Measurements from ENCODE around the gene TSPAN5. TPM values are rescaled to one million over a fixed set of nuclear protein-coding genes. Genes with fewer than 3 reads are reported as not detected.

Gene TSPAN5
- total RNA-seq, 3 donors from 2014 or later (not counting 1 experiment from before 2014, with no cell fraction given): 6.8 to 13.7 (median 11.4) TPM

DNA sequence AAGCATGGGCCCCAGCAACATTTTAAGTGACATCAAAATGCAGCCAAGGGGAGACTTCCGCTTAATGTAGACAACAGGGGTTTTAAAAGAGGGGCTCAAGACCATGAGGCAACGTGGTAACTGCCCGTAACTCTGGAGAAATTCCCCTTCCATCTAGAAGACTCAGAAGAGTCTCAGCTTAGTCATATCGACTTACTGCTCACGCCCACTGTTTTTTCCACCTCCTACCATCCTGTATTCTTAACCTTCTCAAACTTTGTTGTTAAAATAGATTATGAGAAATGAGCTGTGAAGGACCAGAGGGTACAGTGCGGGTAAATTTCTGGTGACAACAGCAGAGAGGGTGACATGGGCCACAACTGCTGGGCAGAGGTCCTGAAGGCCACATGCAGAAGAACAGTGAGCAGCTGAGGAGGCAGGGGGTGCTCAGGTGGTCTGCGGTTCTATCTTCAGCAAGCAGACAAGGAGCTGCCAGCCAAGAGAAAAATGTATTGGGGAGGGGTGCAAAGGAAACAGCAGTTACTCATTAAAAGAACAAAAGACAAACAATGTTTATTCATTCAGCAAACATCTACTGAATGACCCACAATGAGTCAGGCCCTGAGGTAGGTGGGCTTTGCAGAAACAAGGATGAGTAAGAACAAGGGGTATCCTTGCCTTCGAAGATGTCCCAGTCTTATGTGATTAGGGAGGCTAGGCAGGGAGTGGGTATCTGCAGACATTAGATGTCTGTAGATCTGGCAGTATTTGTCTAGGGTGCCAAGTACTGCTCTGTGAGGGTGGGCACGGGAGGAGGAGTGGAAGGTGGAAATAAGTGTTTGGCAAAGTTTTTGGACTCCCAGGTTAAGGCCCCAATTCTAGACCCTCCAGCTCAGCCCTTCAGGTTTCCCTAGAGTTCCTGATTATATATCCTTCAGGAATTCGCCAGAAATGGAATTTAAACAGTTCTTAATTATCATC, 175.3 kb downstream of the TSPAN5 start:
- peaks cover 3% of the 10 kb centered on the region for H3K36me3 ChIP-seq (ENCODE audit: control insufficient read depth, insufficient read depth, low read length)
- ATAC-seq (no peak), DNase-seq (no peak)
- no peaks in the 10 kb centered on the region for H3K9me3 ChIP-seq (ENCODE audit: control insufficient read depth, insufficient read depth, low read length)
- no peaks in the 10 kb centered on the region for H3K27me3 Mint-ChIP-seq (ENCODE audit: low read depth in 2 of 2)
- TF ChIP-seq, protein P1, sequence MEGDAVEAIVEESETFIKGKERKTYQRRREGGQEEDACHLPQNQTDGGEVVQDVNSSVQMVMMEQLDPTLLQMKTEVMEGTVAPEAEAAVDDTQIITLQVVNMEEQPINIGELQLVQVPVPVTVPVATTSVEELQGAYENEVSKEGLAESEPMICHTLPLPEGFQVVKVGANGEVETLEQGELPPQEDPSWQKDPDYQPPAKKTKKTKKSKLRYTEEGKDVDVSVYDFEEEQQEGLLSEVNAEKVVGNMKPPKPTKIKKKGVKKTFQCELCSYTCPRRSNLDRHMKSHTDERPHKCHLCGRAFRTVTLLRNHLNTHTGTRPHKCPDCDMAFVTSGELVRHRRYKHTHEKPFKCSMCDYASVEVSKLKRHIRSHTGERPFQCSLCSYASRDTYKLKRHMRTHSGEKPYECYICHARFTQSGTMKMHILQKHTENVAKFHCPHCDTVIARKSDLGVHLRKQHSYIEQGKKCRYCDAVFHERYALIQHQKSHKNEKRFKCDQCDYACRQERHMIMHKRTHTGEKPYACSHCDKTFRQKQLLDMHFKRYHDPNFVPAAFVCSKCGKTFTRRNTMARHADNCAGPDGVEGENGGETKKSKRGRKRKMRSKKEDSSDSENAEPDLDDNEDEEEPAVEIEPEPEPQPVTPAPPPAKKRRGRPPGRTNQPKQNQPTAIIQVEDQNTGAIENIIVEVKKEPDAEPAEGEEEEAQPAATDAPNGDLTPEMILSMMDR (IDR thresholded peaks at IDR 0.05): no peak
- no peaks in the 10 kb centered on the region for H3K9me3 Mint-ChIP-seq
- no peaks in the 10 kb centered on the region for H3K4me1 ChIP-seq (ENCODE audit: control insufficient read depth, insufficient read depth, low read length)
- no peak overlapping the region for H3K4me3 ChIP-seq (ENCODE audit: low read length)
- H3K36me3 Mint-ChIP-seq: no peaks in the 10 kb centered on the region
- H3K27ac Mint-ChIP-seq: peak overlapping the region in 1 of 2 donors; percentile 73
- H3K4me3 Mint-ChIP-seq: no peak overlapping the region
- no peak overlapping the region for H3K27ac ChIP-seq (ENCODE audit: low read length)
- WGBS (ENCODE audit: insufficient coverage): 81% methylated on average over 9 of the region's 10 CpGs
- intact Hi-C loops (cut with micrococcal nuclease): no loop called here
- no peaks in the 10 kb centered on the region for H3K27me3 ChIP-seq (ENCODE audit: control insufficient read depth, insufficient read depth, low read length)
- H3K4me1 Mint-ChIP-seq: peaks cover 5 to 19% of the 10 kb centered on the region in 2 donors

DNA sequence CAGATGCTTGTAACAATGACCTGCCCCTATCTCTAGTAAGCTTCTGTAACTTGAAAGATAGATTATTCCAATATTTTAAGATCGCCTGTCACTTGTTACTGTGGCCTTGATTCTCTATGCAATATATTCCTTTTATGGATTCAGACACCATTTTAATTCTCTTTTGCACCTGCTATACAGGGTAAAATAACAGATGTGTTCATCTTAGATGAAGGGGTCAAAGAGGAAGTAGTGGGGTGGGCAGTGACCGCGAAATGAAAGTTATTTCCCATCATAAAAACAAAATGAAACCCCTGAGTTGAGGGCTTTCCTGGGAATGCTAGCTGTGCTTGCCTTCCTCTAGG, 175.9 kb downstream of the TSPAN5 start:
- ATAC-seq: no peak
- no peaks in the 10 kb centered on the region for H3K27me3 ChIP-seq (ENCODE audit: control insufficient read depth, insufficient read depth, low read length)
- Mint-ChIP-seq H3K27ac (peak overlapping the region in 1 of 2 donors; percentile 73), H3K4me3 (no peak overlapping the region), H3K27me3 (ENCODE audit: low read depth in 2 of 2) (no peaks in the 10 kb centered on the region), H3K36me3 (no peaks in the 10 kb centered on the region), H3K4me1 (peaks cover 5 to 13% of the 10 kb centered on the region in 2 donors), H3K9me3 (no peaks in the 10 kb centered on the region)
- WGBS (ENCODE audit: insufficient coverage): 43% methylated on average over 3 of the region's 3 CpGs
- TF ChIP-seq, protein P1 (IDR thresholded peaks at IDR 0.05): no peak
- DNase-seq: no peak
- no peaks in the 10 kb centered on the region for H3K4me1 ChIP-seq (ENCODE audit: control insufficient read depth, insufficient read depth, low read length)
- peaks cover 3% of the 10 kb centered on the region for H3K36me3 ChIP-seq (ENCODE audit: control insufficient read depth, insufficient read depth, low read length)
- no peak overlapping the region for H3K4me3 ChIP-seq (ENCODE audit: low read length)
- H3K9me3 ChIP-seq (ENCODE audit: control insufficient read depth, insufficient read depth, low read length): no peaks in the 10 kb centered on the region
- intact Hi-C loops (cut with micrococcal nuclease): no loop called here
- no peak overlapping the region for H3K27ac ChIP-seq (ENCODE audit: low read length)

DNA sequence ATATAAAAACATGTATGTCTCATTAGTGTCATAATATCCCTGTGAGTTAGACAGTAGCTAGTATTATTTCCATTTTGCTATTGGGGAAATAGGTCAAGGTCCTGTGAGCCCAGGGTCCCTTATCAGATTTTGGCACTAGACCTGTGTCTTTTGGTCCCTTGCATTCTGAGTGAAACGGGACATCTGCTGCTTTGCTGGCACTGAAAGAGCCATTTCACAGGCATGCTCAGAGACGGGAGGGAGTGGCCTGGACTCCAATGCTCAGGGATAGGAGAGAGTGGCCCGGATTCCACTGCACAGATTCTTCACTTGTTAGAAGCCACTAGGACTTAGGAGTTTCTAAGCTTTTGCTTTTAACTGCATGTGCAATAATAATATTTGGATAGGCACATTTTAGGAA, 177.2 kb downstream of the TSPAN5 start:
- TF ChIP-seq, protein P1 (IDR thresholded peaks at IDR 0.05): no peak
- intact Hi-C loops (cut with micrococcal nuclease): no loop called here
- peaks cover 5 to 8% of the 10 kb centered on the region in 2 donors for H3K4me1 Mint-ChIP-seq
- peaks cover 3% of the 10 kb centered on the region for H3K36me3 ChIP-seq (ENCODE audit: control insufficient read depth, insufficient read depth, low read length)
- no peaks in the 10 kb centered on the region for H3K36me3 Mint-ChIP-seq
- ATAC-seq: no peak
- H3K27ac ChIP-seq (ENCODE audit: low read length): no peak overlapping the region
- no peak overlapping the region for H3K4me3 ChIP-seq (ENCODE audit: low read length)
- no peaks in the 10 kb centered on the region for H3K4me1 ChIP-seq (ENCODE audit: control insufficient read depth, insufficient read depth, low read length)
- WGBS (ENCODE audit: insufficient coverage): 94% methylated on average over 3 of the region's 3 CpGs
- no peaks in the 10 kb centered on the region for H3K9me3 ChIP-seq (ENCODE audit: control insufficient read depth, insufficient read depth, low read length)
- no peak overlapping the region for H3K27ac Mint-ChIP-seq
- no peaks in the 10 kb centered on the region for H3K9me3 Mint-ChIP-seq
- no peaks in the 10 kb centered on the region for H3K27me3 ChIP-seq (ENCODE audit: control insufficient read depth, insufficient read depth, low read length)
- no peaks in the 10 kb centered on the region for H3K27me3 Mint-ChIP-seq (ENCODE audit: low read depth in 2 of 2)
- DNase-seq: no peak
- no peak overlapping the region for H3K4me3 Mint-ChIP-seq

Measured in natural killer cell (primary cell).